GOT3 (cell line): ENCODE measurements around the gene HUS1B.
"Not testable (repeated sequence)": the region's sequence is repeated elsewhere in the genome, so short reads cannot be mapped to it uniquely, and the experiment has no call there.

Experiments used
- DNase-seq: peaks from one replicate; lab custom pipeline; 2025; ENCODE audit warnings: mixed read lengths; lab: John Stamatoyannopoulos, UW

Gene HUS1B

GRCh38 chr6:678520-678919 lies 21.6 kb upstream of the HUS1B start:
- no peak for DNase-seq

- DNase-seq: no peak
These were observed 21.0 kb upstream of the HUS1B start for GRCh38 chr6:677919-678318.

DNA sequence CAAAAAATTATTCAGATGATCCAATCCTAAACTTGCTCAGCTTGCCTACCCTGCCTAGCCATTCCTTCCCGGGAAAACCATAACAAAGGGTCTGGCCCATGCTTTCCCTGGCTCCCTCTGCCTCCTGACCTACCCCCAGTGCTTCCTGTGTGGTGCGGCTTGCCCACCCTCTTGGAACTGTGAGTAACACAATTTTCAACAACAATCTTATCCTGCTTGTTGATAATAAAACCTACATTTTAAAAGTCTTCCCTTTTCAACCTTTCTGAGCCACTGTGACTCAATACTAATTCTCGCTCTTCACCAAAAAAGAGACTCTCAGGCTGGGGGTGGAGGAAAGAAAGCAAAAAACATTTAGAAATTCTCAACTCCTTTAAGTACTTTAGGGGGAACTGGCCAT lies 18.1 kb upstream of the HUS1B start:
- no peak for DNase-seq

- DNase-seq: no peak
These were observed 17.5 kb upstream of the HUS1B start for GRCh38 chr6:674406-674805.

DNA sequence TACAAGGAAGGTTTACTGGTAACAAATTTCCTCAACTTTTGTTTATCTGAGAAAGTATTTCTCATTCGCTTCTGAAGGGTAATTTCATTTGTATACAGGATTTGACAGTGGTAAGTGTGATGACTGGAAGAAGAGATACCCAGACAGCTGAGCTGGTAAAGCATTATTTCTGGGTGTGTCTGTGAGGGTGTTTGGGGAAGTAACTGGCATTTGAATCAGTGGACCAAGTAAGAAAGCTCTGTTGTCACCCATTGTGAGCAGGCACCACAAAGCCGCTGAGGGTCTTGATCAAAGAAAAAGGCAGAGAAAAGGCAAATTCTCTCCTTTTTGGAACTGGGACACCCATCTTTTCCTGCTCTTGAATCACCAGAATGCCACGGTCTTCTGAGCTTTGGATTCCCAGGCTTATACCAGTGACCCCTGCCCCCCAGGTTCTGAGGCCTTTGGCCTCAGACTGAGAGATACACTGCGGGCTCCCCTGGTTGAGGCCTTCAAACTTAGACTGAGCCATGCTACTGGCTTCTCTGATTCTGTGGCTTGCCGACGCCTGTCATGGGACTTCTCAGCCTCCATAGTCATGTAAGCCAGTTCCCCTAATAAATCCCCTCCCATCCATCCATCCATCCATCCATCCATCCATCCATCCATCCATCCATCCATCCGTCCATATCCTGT lies 10.5 kb upstream of the HUS1B start:
- no peak for DNase-seq

DNA sequence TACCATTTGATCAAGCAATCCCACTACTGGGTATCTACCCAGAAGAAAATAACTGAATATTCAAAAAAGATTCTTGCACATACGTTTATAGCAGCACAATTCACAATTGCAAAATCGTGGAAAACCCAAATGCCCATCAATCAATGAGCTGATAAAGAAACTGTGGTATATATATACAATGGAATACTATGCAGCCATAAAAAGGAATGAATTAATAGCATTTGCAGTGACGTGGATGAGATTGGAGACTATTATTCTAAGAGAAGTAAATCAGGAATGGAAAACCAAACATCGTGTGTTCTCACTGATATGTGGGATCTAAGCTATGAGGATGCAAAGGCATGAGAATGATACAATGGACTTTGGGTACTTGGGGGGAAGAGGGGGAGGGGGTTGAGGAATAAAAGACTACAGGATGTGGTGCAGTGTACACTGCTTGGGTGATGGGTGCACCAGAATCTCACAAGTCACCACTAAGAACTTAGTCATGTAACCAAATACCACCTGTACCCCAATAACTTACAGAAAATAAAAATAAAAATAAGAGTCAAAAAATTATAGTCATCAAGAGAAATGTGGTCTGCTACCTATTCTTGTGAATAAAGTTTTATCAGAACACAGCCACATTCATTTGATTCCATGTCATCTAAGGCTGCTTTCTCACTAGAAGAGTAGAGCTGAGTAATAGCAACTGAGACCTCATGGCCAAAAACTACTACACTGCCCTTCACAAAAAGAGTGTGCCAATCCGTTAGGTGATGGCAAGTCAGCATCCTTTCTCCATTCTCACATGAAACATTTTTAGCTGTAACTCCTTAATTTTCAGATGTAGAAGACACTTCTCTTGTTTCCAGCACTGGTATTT lies 8.7 kb upstream of the HUS1B start:
- no peak for DNase-seq

GRCh38 chr6:663788-664187 lies 6.9 kb upstream of the HUS1B start:
- DNase-seq: not testable (repeated sequence)

DNA sequence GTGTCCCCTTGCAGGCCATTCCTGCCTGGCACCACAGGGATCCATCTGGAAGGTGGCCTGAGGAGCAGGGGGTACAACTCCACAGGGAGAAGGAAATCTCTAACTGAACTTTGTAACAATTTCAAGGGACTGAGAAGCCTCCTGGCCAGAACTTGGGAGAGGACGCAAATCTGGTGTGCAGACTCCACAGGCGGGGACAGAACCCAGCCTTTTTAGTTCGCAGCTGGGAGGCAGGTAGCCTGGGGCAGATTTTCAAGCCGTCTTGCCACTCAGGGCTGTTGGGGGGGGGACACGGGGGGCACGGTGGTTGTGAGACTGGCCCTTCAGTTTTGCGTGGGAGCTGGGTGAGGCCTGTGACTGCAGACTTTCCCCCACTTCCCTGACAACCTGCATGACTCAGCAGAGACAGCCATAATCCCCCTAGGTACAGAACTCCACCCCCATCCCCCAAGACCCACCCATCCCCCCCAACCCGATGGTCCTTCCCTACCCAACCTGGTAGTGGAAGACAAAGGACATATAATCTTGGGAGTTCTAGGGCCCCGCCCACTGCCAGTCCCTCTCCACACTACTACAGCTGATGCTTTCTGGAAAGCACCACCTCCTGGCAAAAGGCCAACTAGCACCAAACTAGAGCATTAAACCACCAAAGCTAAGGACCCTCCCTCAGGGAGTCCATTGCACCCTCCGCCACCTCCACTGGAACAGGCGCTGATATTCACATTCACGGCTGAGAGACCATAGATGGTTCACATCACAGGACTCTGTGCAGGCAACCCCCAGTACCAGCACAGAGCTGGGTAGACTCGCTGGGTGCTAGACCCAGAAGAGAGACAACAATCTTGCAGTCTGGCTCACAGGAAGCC lies 3.0 kb upstream of the HUS1B start:
- no peak for DNase-seq

DNA sequence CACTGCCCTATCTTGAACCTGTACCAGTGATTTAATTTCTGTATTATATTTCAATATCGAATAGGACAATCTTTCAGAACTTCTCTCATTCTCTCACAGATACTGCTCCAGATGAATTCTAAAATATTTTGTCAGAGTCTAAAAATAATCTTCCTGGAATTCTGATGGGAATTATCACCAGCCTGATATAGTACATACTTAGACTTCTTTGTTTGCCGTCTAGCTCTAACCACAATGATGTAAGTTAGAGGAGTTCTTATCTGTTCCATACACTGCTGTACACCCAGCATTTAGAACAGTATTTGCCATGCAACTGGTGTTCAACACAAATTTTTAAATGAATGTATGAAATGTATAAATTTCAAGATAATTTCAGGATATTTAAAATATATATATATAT lies 1.3 kb upstream of the HUS1B start:
- no peak for DNase-seq

DNA sequence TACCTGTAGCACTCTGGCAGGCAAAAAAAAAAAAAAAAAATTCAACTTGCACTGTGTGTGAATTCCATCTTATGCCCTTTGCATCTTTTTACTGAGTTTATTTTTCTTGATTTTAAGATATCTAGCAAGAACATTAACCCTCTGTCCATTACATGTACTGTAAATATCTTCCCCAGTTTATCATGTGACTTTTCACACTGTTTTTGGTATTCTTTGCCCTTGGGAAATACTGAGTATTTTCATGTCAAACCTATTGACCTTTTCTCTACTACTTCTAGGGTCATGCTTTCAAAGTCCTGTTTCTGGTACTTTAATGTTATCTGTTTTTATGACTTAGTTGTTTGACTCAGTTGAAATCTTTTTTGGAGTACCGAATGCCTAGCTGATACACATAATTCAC lies 843 bp upstream of the HUS1B start:
- no peak for DNase-seq

DNA sequence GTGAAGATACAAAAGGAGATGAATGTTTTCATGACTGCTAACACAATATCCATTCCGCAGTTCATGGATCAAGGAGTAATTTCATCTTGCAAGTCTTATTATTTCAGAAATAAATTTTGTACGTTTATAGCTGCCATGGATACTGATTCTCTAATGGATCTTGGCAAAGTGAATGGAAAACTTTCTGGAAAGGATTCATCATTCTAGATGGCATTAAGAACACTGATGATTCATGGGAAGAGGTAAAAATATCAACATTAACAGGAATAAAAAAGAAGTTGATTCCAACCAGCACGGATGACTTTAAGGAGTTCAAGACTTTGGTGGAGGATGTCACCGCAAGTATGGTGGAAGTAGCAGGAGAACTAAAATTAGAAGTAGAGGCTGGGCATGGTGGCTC lies 2.8 kb downstream of the HUS1B start:
- DNase-seq: no peak

DNA sequence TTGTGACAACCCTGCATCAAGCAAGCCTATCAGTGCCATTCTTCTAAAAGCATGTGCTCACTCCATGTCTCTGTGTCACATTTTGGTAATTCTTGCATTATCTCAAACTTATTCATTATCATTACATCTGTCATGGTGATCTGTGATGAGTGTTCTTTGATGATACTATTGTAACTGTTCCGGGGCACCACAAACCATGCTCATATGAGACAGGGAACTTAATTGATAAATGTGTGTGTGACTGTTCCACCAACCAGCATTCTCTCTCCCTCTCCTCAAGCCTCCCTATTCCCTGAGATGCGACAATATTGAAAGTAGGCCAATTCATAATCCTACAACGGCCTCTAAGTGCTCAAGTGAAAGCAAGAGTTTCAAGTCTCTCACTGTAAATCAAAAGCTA lies 4.0 kb downstream of the HUS1B start:
- DNase-seq: no peak

- no peak for DNase-seq
These were observed 6.8 kb downstream of the HUS1B start for GRCh38 chr6:650098-650497.

DNA sequence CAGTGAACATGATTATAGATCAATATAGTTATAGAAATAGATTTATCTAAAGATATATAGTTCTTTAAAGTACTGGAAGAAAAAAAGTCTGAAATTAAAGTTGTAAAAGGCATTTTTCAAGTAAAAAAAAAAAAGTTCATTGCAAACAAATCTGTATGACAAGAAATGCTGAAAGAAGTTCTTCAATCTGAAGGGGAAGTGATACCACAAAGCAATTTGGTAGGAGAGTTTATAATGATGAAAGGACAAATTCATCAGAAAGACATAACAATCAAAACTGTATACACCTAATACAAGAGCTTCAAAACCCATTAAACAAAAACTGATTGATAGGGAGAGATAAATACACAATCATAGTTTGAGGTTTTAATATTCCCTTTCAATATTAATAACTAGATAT lies 14.1 kb downstream of the HUS1B start:
- DNase-seq: no peak

DNA sequence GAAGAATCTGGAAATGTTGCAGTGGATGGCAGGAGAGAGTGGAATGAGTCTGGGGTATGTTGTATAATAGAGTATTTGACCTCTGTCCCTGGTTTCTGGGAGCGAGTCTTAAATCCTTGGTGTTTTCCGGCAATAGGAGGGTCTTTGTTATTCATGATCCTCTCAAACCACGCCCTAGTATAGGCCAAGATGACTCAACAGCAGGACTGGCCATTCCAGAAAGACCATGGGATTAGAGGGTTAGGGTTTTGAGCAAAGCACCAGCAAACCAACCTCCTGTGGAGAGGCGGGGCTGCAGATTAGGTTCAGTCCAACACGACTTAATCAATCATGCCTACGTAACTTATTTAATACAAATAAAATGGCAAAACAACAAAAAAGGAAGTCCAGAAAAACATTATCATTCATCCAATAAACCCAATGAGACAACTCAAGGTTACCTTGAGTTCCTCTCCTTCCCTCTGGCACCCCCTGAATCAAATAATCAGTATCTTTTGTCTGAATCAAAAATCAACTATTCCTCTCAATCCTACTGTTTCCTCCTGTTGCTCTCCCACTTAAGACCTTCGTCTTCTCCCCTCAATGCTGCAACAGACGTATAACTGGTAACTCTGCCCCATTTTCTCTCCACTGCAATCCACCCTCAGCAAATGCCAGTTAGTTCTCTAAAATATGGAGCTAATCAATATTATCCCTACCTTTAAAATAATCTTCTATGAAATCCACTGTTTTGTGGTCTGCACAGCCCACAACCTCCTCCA lies 15.5 kb downstream of the HUS1B start:
- no peak for DNase-seq

- DNase-seq: no peak
These were observed 20.4 kb downstream of the HUS1B start for GRCh38 chr6:636488-636887.

- DNase-seq: no peak
These were observed 21.7 kb downstream of the HUS1B start for GRCh38 chr6:635233-635632.

- no peak for DNase-seq
These were observed 23.3 kb downstream of the HUS1B start for GRCh38 chr6:633611-634010.

GRCh38 chr6:628766-629165 lies 28.1 kb downstream of the HUS1B start:
- no peak for DNase-seq

DNA sequence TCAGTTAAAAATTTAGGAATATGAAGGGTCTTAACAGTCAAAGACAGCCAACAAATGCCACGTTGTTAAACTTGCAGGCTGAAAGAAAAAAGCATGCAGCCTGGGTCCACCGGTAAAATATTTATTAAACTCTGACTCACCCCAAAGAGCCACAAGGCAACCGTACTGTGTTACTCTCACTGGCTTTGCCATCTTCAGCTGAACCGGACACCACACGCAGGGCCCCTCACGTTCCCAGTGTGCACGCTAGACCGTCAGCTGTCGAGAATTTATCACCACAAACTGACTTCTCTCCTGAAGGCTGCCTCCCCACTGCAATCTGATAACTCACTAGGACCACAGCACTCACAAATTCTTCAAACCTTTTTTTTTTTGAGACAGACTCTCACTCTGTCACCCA lies 30.7 kb downstream of the HUS1B start:
- no peak for DNase-seq

DNA sequence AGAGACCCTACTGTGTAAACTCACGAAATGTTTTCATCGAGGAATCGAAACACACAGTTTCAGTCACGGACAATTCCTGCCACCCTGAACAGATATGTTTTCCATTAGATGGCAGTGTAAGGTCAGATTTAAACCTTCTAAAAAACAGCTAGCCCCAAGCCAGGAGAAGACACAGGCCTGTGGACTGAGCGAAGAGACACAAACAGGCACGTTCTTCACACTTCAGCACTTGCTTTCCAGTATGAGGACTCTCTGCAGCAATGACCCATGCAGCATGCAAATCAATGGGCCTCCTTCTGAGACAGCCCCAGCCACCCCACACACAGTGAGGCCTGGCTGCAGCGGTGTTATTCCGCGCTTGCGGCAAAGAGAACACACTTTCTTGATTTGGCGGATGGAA lies 31.9 kb downstream of the HUS1B start:
- DNase-seq: no peak

DNA sequence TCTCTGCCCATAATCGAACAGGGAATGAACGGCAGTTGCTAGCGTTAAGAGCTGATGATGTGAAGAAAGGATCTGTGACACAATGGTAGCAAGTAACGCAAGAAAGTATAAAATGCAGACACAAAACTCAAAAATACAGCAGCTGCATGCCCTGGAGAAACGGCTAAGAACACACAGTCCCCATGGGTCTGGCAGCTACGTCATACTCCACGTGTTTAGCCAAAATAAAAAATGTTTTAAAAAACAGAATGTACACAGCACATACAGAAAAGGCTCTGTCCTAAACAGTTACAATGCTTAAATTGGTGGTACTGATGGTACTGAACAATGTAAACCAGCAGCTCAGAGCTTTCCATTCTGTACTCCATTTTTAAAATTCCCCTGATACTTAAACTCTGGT lies 34.4 kb downstream of the HUS1B start:
- no peak for DNase-seq
